Testis (tissue), 3 donors: ENCODE measurements around the gene ERMARD. TPM values are rescaled to one million over a fixed set of nuclear protein-coding genes. Genes with fewer than 3 reads are reported as not detected.

ENCODE experiments used
- DNase-seq: peaks from one replicate; pipeline ENCODE4 v3.0.0-alpha.2; 2019
- H3K27ac ChIP-seq, 2 donors: fragments of 200-600 bp; sonication (generic); one replicate each; pipeline ENCODE4 v1.5.1; 2019
- H3K27me3 ChIP-seq: fragments of 200-600 bp; sonication (generic); one replicate; pipeline ENCODE4 v1.5.1; 2019
- H3K36me3 ChIP-seq: fragments of 200-600 bp; sonication (generic); one replicate; pipeline ENCODE4 v1.5.1; 2017; ENCODE audit warnings: low read depth; ENCODE audit errors: missing control alignments
- H3K4me1 ChIP-seq: fragments of 200-600 bp; sonication (generic); one replicate; pipeline ENCODE4 v1.5.1; 2019
- H3K4me3 ChIP-seq, 2 donors: fragments of 200-600 bp; sonication (generic); one replicate each; pipeline ENCODE4 v1.5.1; 2017 to 2019
- H3K9me3 ChIP-seq: fragments of 200-600 bp; sonication (generic); one replicate; pipeline ENCODE4 v1.5.1; 2017
- POLR2A ChIP-seq: fragments of 450-650 bp; IDR thresholded peaks from one replicate; pipeline ENCODE4 v1.6.1; 2017; ENCODE audit warnings: antibody characterized with exemption, mild to moderate bottlenecking, moderate library complexity
- WGBS, 2 donors: methylation state at CpG; one replicate each; pipeline ENCODE4 v1.1.5; 2018; 5-methylcytosine and 5-hydroxymethylcytosine counted together
- intact Hi-C: fragments of 100-400 bp; cut with DNase I; formaldehyde crosslinking; loops from one replicate; pipeline ENCODE4 v1.15.1; 2023; ENCODE audit warnings: low total_unique reads
- polyA plus RNA-seq: library from polyadenylated mRNA; stranded (reverse); fragments of 350-450 nt; fragmentation: Illumina TruSeq; extraction: RNeasy Lipid Tissue Mini Kit (QIAGEN cat#74804); gene quantifications from one replicate; pipeline ENCODE4 v1.2.3, GENCODE V29; 2014; ENCODE audit warnings: low read depth, low replicate concordance; ENCODE audit not compliant: insufficient read depth
- total RNA-seq, 2 donors: library from RNA; depleted of rRNA; stranded (reverse); fragments of >200 nt; gene quantifications; one replicate each; pipeline ENCODE4 v1.2.3, GENCODE V29; 2016
- TF ChIP-seq, protein P1 (sequence below), 3 experiments: fragments of 450-650 bp in 2 of 3; fragments of 200-600 bp in 1 of 3; sonication (generic) in 1 of 3; IDR thresholded peaks; one replicate each; pipeline ENCODE4 v1.5.1; 2016 to 2019; ENCODE audit warnings: antibody characterized with exemption in 3 of 3, mild to moderate bottlenecking in 2 of 3, moderate library complexity in 1 of 3

Gene ERMARD
- total and polyA plus RNA-seq, 3 donors from 2014 or later = 48.3 to 77.6 (median 56.6) TPM

DNA sequence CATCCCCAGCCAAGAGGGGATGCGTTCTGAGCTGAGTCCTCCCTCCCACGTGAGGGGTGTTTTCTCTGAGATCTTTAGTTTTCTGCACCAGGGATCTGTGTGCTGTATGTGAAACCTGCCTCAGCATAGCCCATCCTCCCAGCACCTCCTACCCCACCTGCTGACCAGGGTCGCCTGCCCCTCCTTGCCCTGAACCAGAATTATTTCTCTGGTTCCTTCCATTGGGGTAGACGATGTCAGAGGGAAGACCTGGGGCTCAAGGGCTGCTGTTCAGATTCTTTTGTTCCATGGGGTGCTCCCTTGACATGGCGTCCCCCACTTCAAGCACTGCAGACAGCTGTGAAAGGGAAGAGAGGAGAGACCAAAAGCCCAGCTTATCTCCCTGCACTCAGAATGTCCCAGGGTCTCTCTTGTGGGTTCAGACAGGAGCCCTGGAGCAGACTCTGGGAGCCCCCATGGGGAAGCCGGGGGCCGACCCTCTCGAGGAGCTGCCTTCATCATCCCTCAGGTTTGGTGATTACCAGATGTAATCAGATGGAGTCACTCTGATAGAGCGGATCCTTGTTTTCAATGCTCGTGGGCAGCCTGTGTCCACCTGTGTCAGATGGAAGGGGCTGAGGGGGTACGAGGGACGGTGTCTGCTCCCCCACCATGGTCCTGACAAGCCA is 74.3 kb downstream of the ERMARD start:
- H3K36me3 ChIP-seq = no peaks in the 10 kb centered on the region
- no peak for TF ChIP-seq POLR2A
- TF ChIP-seq, protein P1, sequence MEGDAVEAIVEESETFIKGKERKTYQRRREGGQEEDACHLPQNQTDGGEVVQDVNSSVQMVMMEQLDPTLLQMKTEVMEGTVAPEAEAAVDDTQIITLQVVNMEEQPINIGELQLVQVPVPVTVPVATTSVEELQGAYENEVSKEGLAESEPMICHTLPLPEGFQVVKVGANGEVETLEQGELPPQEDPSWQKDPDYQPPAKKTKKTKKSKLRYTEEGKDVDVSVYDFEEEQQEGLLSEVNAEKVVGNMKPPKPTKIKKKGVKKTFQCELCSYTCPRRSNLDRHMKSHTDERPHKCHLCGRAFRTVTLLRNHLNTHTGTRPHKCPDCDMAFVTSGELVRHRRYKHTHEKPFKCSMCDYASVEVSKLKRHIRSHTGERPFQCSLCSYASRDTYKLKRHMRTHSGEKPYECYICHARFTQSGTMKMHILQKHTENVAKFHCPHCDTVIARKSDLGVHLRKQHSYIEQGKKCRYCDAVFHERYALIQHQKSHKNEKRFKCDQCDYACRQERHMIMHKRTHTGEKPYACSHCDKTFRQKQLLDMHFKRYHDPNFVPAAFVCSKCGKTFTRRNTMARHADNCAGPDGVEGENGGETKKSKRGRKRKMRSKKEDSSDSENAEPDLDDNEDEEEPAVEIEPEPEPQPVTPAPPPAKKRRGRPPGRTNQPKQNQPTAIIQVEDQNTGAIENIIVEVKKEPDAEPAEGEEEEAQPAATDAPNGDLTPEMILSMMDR (IDR thresholded peaks at IDR 0.05) = no peak
- H3K27me3 ChIP-seq = no peaks in the 10 kb centered on the region
- DNase-seq = no peak
- no peak overlapping the region for H3K4me3 ChIP-seq
- H3K9me3 ChIP-seq = no peaks in the 10 kb centered on the region
- H3K4me1 ChIP-seq = no peaks in the 10 kb centered on the region
- 86 to 93% methylated on average over 7 to 12 of the region's 12 CpGs for WGBS, 2 donors
- no peak overlapping the region for H3K27ac ChIP-seq
- intact Hi-C loops = loop anchor here (10.0 kb wide), 1 partner anchor 699 kb away; no protein-coding TSS in a partner anchor

DNA sequence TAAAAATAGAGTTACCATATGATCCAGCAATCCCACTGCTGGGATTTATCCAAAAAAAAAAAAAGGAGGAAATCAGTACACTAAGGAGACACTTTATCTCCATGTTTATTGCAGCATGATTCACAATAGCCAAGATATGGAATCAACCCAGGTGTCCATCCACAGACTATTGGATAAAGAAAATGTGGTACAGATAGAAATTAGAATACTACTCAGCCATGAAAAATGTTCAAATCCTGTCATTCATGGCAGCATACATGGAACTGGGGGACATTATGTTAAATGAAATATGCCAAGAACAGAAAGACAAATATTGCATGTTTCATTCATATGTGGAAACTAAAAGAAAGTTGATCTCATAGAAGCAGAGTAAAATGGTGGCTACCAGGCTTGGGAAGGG is 75.3 kb downstream of the ERMARD start:
- Histone ChIP-seq H3K4me3 (no peak overlapping the region), H3K27me3 (no peaks in the 10 kb centered on the region), H3K36me3 (no peaks in the 10 kb centered on the region), H3K4me1 (no peaks in the 10 kb centered on the region), H3K9me3 (no peaks in the 10 kb centered on the region), H3K27ac (no peak overlapping the region)
- no peak for DNase-seq
- intact Hi-C loops = loop anchor here (10.0 kb wide), 1 partner anchor 698 kb away; no protein-coding TSS in a partner anchor
- TF ChIP-seq POLR2A = no peak
- TF ChIP-seq, protein P1 (IDR thresholded peaks at IDR 0.05) = no peak

DNA sequence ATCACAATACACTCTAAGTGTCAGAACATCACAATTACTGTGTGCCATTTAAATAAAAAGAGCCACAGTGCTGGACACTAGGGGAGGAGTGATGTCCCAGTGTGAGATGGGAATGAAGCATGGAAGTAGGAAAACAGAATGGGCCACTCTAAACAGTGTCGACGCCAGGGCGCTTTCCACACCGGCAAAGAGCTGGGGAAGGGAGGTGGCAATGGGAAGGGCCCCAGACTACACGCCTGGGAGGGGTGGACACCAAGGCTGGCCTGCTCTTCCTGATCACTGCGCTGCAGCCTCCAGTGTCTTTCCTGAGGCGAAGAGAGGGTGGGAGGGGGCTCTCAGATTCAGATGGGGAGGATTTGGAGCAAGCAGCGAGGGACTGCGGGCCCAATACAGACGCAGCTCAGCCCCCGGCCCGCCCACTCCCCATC is 75.9 kb downstream of the ERMARD start:
- Histone ChIP-seq H3K4me1 (no peaks in the 10 kb centered on the region), H3K36me3 (no peaks in the 10 kb centered on the region), H3K9me3 (no peaks in the 10 kb centered on the region), H3K27ac (no peak overlapping the region), H3K4me3 (no peak overlapping the region), H3K27me3 (no peaks in the 10 kb centered on the region)
- intact Hi-C loops = loop anchor here (10.0 kb wide), 1 partner anchor 697 kb away; no protein-coding TSS in a partner anchor
- TF ChIP-seq, protein P1 (IDR thresholded peaks at IDR 0.05) = no peak
- TF ChIP-seq POLR2A = no peak
- WGBS, 2 donors = 69 to 83% methylated on average over 12 of the region's 12 CpGs
- no peak for DNase-seq

DNA sequence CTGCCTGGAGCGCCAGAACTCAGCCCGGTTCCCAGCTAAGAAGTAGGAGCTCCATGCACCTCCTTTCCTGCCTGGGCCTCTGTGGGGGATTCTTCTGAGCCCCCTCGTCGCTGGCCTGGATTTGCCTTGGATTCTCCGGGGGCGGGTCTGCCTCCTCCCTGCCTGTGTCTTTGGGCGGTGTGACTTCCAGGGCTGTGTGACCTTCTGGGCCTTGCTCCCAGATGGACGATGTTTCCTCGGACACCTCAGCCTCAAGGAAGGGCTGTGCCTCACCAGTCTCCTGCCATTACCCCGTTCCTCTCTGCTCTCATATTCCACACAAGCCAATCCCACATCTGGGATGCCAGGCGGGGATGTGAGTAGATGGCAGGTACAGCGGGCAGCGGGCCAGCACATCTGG is 76.8 kb downstream of the ERMARD start:
- no peaks in the 10 kb centered on the region for H3K9me3 ChIP-seq
- no peaks in the 10 kb centered on the region for H3K36me3 ChIP-seq
- intact Hi-C loops = loop anchor here (10.0 kb wide), 1 partner anchor 697 kb away; no protein-coding TSS in a partner anchor
- DNase-seq = peak; percentile 7
- 73 to 86% methylated on average over 8 to 13 of the region's 13 CpGs for WGBS, 2 donors
- H3K4me3 ChIP-seq = no peak overlapping the region
- no peaks in the 10 kb centered on the region for H3K4me1 ChIP-seq
- no peak overlapping the region for H3K27ac ChIP-seq
- TF ChIP-seq, protein P1 (IDR thresholded peaks at IDR 0.05) = no peak
- TF ChIP-seq POLR2A = no peak
- no peaks in the 10 kb centered on the region for H3K27me3 ChIP-seq

DNA sequence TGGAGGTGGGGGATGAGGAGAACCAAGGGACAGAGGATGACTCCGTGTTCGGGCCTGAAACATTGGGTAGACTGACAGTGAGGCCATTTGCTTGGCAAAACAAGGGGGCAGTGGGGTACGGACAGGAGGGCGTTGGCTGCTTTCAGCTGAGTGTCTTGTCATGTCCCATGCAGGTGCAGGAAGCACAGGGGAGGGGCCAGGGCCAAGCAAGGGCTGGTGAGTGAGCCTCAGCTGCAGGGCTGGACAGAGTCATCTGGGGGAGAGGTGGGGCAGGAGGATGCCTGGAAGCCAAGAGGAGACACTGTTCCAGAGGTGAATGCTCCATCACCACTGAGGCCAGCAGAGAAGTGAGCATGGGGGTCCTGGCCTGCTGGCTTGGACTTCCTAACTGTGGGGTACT is 78.4 kb downstream of the ERMARD start:
- Histone ChIP-seq H3K9me3 (no peaks in the 10 kb centered on the region), H3K4me1 (no peaks in the 10 kb centered on the region), H3K27me3 (no peaks in the 10 kb centered on the region), H3K27ac (no peak overlapping the region), H3K4me3 (no peak overlapping the region), H3K36me3 (no peaks in the 10 kb centered on the region)
- no peak for TF ChIP-seq POLR2A
- TF ChIP-seq, protein P1 (IDR thresholded peaks at IDR 0.05) = no peak
- intact Hi-C loops = loop anchor here (10.0 kb wide), 2 partner anchors 465 to 695 kb away; partner anchors contain the start of gene DLL1
- DNase-seq = peak; percentile 12
- WGBS, 2 donors = 74 to 85% methylated on average over 4 of the region's 4 CpGs
